ENCODE measurements around the gene KIF2C. TPM values are rescaled to one million over a fixed set of nuclear protein-coding genes. Genes with fewer than 3 reads are reported as not detected.

KIF2C gene
- total RNA-seq, 2 experiments from 2014 or later: 140 to 159 TPM

DNA sequence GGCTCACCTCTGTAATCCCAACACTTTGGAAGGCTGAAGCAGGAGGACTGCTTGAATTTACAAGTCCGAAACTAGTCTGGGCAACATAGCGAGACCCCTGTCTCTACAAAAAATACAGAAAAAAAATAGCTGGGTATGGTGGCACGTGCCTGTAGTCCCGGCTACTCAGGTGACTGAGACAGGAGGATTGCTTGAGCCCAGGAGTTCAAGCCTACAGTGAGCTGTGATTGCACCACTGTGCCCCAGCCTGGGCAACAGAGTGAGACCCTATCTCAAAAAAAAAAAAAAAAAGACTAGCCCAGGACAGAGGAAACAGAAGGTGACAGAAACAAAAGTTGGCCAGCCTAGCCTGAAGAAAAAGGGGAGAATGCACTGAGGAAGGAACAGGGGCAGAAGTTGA, 44.0 kb upstream of the KIF2C start:
- peak overlapping the region; percentile 80 for H3K27ac ChIP-seq (ENCODE audit: low read depth, low read length, poor library complexity, severe bottlenecking)
- H3K4me1 ChIP-seq (ENCODE audit: insufficient read depth, low read length, poor library complexity, severe bottlenecking): peaks cover 57% of the 10 kb centered on the region
- H3K9me2 ChIP-seq (ENCODE audit: insufficient read depth, low read length): no peaks in the 10 kb centered on the region
- no TSS peak for BruUV-seq (replicated peaks)
- TF ChIP-seq EZH2phosphoT487 (IDR thresholded peaks at IDR 0.05; ENCODE audit: borderline replicate concordance, low read depth, low read length): no peak
- TF ChIP-seq CTCF (conservative IDR thresholded peaks at IDR 0.05; ENCODE audit: low read length): no peak
- H3K36me3 ChIP-seq (ENCODE audit: insufficient read depth, low read length): no peaks in the 10 kb centered on the region; the same call in 1 of the 2 replicates
- DNase-seq (ENCODE audit: low spot score): no peak
- intact Hi-C loops (cut with micrococcal nuclease; ENCODE audit: unreplicated experiment): loop anchor here (2.0 kb wide), 2 partner anchors 17 to 21 kb away; partner anchors contain the start of genes ARMH1 and TMEM53
- H2AFZ ChIP-seq (ENCODE audit: low read length): peak overlapping the region; percentile 92; the same call in 1 of the 2 replicates
- ChIA-PET CTCF (ENCODE audit: unreplicated experiment) (interaction anchor here (1.5 to 2.2 kb wide), 2 partner anchors 17 to 43 kb away, joined by 3 to 11 read pairs; no protein-coding TSS in a partner anchor), POLR2A (interaction anchor here (0.5 to 5.7 kb wide), 12 partner anchors 11 to 357 kb away, joined by 3 to 69 read pairs (median 8); partner anchors contain the start of genes ARMH1, RNU5D-1 and TMEM53)
- H3K79me2 ChIP-seq (ENCODE audit: insufficient read depth, low read depth, low read length): no peaks in the 10 kb centered on the region
- H3K4me3 ChIP-seq (ENCODE audit: low read depth, low read length, poor library complexity, severe bottlenecking): no peak overlapping the region
- no peaks in the 10 kb centered on the region; the same call in 1 of the 2 replicates for H3K9me3 ChIP-seq (ENCODE audit: low read length)
- H3K4me2 ChIP-seq (ENCODE audit: low read length): peak overlapping the region; percentile 56
- H4K20me1 ChIP-seq (ENCODE audit: insufficient read depth, low read length): no peaks in the 10 kb centered on the region

GRCh38 chr1:44696101-44696500, 43.5 kb upstream of the KIF2C start:
- Histone ChIP-seq H3K27ac (ENCODE audit: low read depth, low read length, poor library complexity, severe bottlenecking) (peak overlapping the region; percentile 80), H3K4me2 (ENCODE audit: low read length) (peak overlapping the region; percentile 56), H3K36me3 (ENCODE audit: insufficient read depth, low read length) (no peaks in the 10 kb centered on the region; the same call in 1 of the 2 replicates), H2AFZ (ENCODE audit: low read length) (peak overlapping the region; percentile 28; the same call in 1 of the 2 replicates), H3K79me2 (ENCODE audit: insufficient read depth, low read depth, low read length) (no peaks in the 10 kb centered on the region), H3K9me2 (ENCODE audit: insufficient read depth, low read length) (no peaks in the 10 kb centered on the region), H3K9me3 (ENCODE audit: low read length) (no peaks in the 10 kb centered on the region; the same call in 1 of the 2 replicates), H3K4me1 (ENCODE audit: insufficient read depth, low read length, poor library complexity, severe bottlenecking) (peaks cover 57% of the 10 kb centered on the region), H4K20me1 (ENCODE audit: insufficient read depth, low read length) (no peaks in the 10 kb centered on the region), H3K4me3 (ENCODE audit: low read depth, low read length, poor library complexity, severe bottlenecking) (no peak overlapping the region)
- POLR2A ChIA-PET: interaction anchor here (0.6 to 5.7 kb wide), 15 partner anchors 8 to 357 kb away, joined by 3 to 69 read pairs (median 6); partner anchors contain the start of genes ARMH1, RNU5D-1 and TMEM53
- TF ChIP-seq CTCF (conservative IDR thresholded peaks at IDR 0.05; ENCODE audit: low read length): no peak
- no peak for TF ChIP-seq EZH2phosphoT487 (IDR thresholded peaks at IDR 0.05; ENCODE audit: borderline replicate concordance, low read depth, low read length)
- CTCF ChIA-PET (ENCODE audit: unreplicated experiment): interaction anchor here (0.6 to 2.2 kb wide), 8 partner anchors 11 to 540 kb away, joined by 3 to 11 read pairs (median 4); partner anchors contain the start of gene TMEM53
- no peak for DNase-seq (ENCODE audit: low spot score)
- BruUV-seq (replicated peaks): no TSS peak
- intact Hi-C loops (cut with micrococcal nuclease; ENCODE audit: unreplicated experiment): no loop called here

Measured in OCI-LY7 (cell line).